GM23338 (cell line): ENCODE data around the gene PTRHD1. TPM values are rescaled to one million over a fixed set of nuclear protein-coding genes. Genes with fewer than 3 reads are reported as not detected.
A peak's percentile ranks its signal among the peaks of the same experiment; 100 is the strongest.

ENCODE experiments used
- ATAC-seq: fragments of 200-7000 bp; cut with Tn5 transposase; 3 replicates; pipeline ENCODE4 v1.9.1; 2020
- DNase-seq: peaks from one replicate; pipeline ENCODE4 v3.0.0-alpha.2; 2015; ENCODE audit warnings: low spot score
- H2AFZ ChIP-seq: fragments of 200-600 bp; sonication (generic); 2 replicates; pipeline ENCODE4 v1.8.0; 2016; ENCODE audit warnings: antibody characterized with exemption, mild to moderate bottlenecking, moderate library complexity
- H3F3A ChIP-seq: fragments of 200-600 bp; sonication (generic); replicated peaks from 2 replicates; pipeline ENCODE4 v1.8.0; 2017; ENCODE audit warnings: antibody characterized with exemption, mixed run types, low read depth
- H3K27ac ChIP-seq: fragments of 200-600 bp; sonication (generic); 2 replicates; pipeline ENCODE4 v1.6.1; 2016; ENCODE audit warnings: low read depth
- H3K27me3 ChIP-seq: fragments of 200-600 bp; sonication (generic); 2 replicates; pipeline ENCODE4 v1.8.0; 2016; ENCODE audit warnings: mild to moderate bottlenecking, mixed run types, moderate library complexity; ENCODE audit not compliant: insufficient read depth
- H3K36me3 ChIP-seq: fragments of 200-600 bp; sonication (generic); 2 replicates; pipeline ENCODE4 v1.8.0; 2016; ENCODE audit warnings: mild to moderate bottlenecking; ENCODE audit not compliant: insufficient read depth
- H3K4me1 ChIP-seq: fragments of 200-600 bp; sonication (generic); 2 replicates; pipeline ENCODE4 v1.8.0; 2016; ENCODE audit warnings: mild to moderate bottlenecking, moderate library complexity; ENCODE audit not compliant: insufficient read depth
- H3K4me2 ChIP-seq: fragments of 200-600 bp; sonication (generic); 2 replicates; pipeline ENCODE4 v1.7.1; 2017; ENCODE audit warnings: mixed run types
- H3K4me3 ChIP-seq: fragments of 200-600 bp; sonication (generic); 2 replicates; pipeline ENCODE4 v1.6.1; 2016; ENCODE audit warnings: mixed run types
- H3K79me2 ChIP-seq: fragments of 200-600 bp; sonication (generic); replicated peaks from 2 replicates; pipeline ENCODE4 v1.8.0; 2017; ENCODE audit warnings: mild to moderate bottlenecking; ENCODE audit not compliant: insufficient read depth
- H3K9me2 ChIP-seq: fragments of 200-600 bp; sonication (generic); 2 replicates; pipeline ENCODE4 v1.8.0; 2017; ENCODE audit not compliant: insufficient read depth
- H4K20me1 ChIP-seq: fragments of 200-600 bp; sonication (generic); replicated peaks from 2 replicates; pipeline ENCODE4 v1.8.0; 2017; ENCODE audit warnings: mild to moderate bottlenecking; ENCODE audit not compliant: insufficient read depth
- H3K27ac Mint-ChIP-seq: 2 replicates; pipeline ENCODE4 v1.8.0; 2020; ENCODE audit warnings: inconsistent platforms, mild to moderate bottlenecking, moderate library complexity, mixed read lengths
- H3K27me3 Mint-ChIP-seq: 3 replicates; pipeline ENCODE4 v1.8.0; 2022; ENCODE audit warnings: low read depth, mild to moderate bottlenecking, moderate library complexity, mixed read lengths, inconsistent platforms; ENCODE audit not compliant: insufficient read depth, poor library complexity
- H3K36me3 Mint-ChIP-seq: 3 replicates; pipeline ENCODE4 v1.8.0; 2021; ENCODE audit warnings: low read depth, mild to moderate bottlenecking, inconsistent platforms, moderate library complexity, mixed read lengths
- H3K4me1 Mint-ChIP-seq: 3 replicates; pipeline ENCODE4 v1.8.0; 2020; ENCODE audit warnings: mild to moderate bottlenecking, inconsistent platforms, mixed read lengths
- H3K4me3 Mint-ChIP-seq: 3 replicates; pipeline ENCODE4 v1.8.0; 2021; ENCODE audit warnings: moderate library complexity, mild to moderate bottlenecking, inconsistent platforms, mixed read lengths
- H3K9me3 Mint-ChIP-seq: 3 replicates; pipeline ENCODE4 v1.8.0; 2020; ENCODE audit warnings: moderate library complexity, mild to moderate bottlenecking, inconsistent platforms, mixed read lengths
- CREB1 ChIP-seq: fragments of 250-450 bp; sonication (Bioruptor Pico); IDR thresholded peaks from 2 replicates; pipeline ENCODE4 v1.5.0; 2020; ENCODE audit warnings: low read depth, mild to moderate bottlenecking, moderate library complexity
- EZH2 ChIP-seq: fragments of 200-600 bp; sonication (generic); IDR thresholded peaks from one replicate; pipeline ENCODE4 v1.8.0; 2017; ENCODE audit warnings: antibody characterized with exemption, mild to moderate bottlenecking, low read depth; ENCODE audit not compliant: unreplicated experiment
- EZH2phosphoT487 ChIP-seq: fragments of 200-600 bp; sonication (generic); IDR thresholded peaks from one replicate; pipeline ENCODE4 v1.8.1; 2018; ENCODE audit warnings: antibody characterized with exemption; ENCODE audit not compliant: unreplicated experiment
- JUNB ChIP-seq: IDR thresholded peaks from one replicate; pipeline ENCODE4 v1.6.1; 2016; ENCODE audit warnings: antibody characterized with exemption; ENCODE audit not compliant: unreplicated experiment
- NANOG ChIP-seq: IDR thresholded peaks from 2 replicates; pipeline ENCODE4 v1.6.1; 2016; ENCODE audit warnings: antibody characterized with exemption, borderline replicate concordance
- POLR2AphosphoS5 ChIP-seq: IDR thresholded peaks from 2 replicates; pipeline ENCODE4 v1.6.1; 2016; ENCODE audit warnings: antibody characterized with exemption, low read depth
- STAT1 ChIP-seq: IDR thresholded peaks from one replicate; pipeline ENCODE4 v1.6.1; 2016; ENCODE audit warnings: antibody characterized with exemption; ENCODE audit not compliant: unreplicated experiment
- ZNF114 ChIP-seq: fragments of 250-450 bp; sonication (Bioruptor Pico); IDR thresholded peaks from 2 replicates; pipeline ENCODE4 v1.5.0; 2020; ENCODE audit warnings: mild to moderate bottlenecking, moderate library complexity
- ZNF331 ChIP-seq: fragments of 250-450 bp; sonication (Bioruptor Pico); IDR thresholded peaks from 2 replicates; pipeline ENCODE4 v1.5.0; 2020; ENCODE audit warnings: low read depth, mild to moderate bottlenecking, moderate library complexity
- polyA plus RNA-seq: library from polyadenylated mRNA; unstranded; fragments of >200 nt; fragmentation: Nextera tagmentation; extraction: Ambion mirVana; gene quantifications from 2 replicates; pipeline ENCODE4 v1.2.1, GENCODE V29; 2016
- total RNA-seq: library from RNA; depleted of rRNA; stranded (reverse); fragments of >200 nt; shearing (Covaris generic); gene quantifications from 2 replicates; pipeline ENCODE4 v1.2.3, GENCODE V29; 2014
- TF ChIP-seq, protein P1 (sequence below), 2 experiments: fragments of 200-600 bp in 1 of 2; sonication (generic) in 1 of 2; conservative IDR thresholded peaks; 2 replicates each; pipeline versions ENCODE4 v1.5.1 to v1.6.1; 2016 to 2017; ENCODE audit warnings: antibody characterized with exemption in 2 of 2, low read depth in 2 of 2, mild to moderate bottlenecking in 2 of 2, moderate library complexity in 1 of 2
- TF ChIP-seq, protein P2 (sequence below): IDR thresholded peaks from one replicate; pipeline ENCODE4 v1.6.1; 2018; ENCODE audit warnings: antibody characterized with exemption; ENCODE audit not compliant: unreplicated experiment
- TF ChIP-seq, protein P3 (sequence below): IDR thresholded peaks from 2 replicates; pipeline ENCODE4 v1.6.1; 2016; ENCODE audit warnings: antibody characterized with exemption
- TF ChIP-seq, protein P4 (sequence below): fragments of 250-450 bp; sonication (Bioruptor Pico); IDR thresholded peaks from 2 replicates; pipeline ENCODE4 v1.5.0; 2020; ENCODE audit warnings: mild to moderate bottlenecking, moderate library complexity

The PTRHD1 gene
- total and polyA plus RNA-seq, 2 experiments from 2014 or later, result 46.9 to 105 TPM

DNA sequence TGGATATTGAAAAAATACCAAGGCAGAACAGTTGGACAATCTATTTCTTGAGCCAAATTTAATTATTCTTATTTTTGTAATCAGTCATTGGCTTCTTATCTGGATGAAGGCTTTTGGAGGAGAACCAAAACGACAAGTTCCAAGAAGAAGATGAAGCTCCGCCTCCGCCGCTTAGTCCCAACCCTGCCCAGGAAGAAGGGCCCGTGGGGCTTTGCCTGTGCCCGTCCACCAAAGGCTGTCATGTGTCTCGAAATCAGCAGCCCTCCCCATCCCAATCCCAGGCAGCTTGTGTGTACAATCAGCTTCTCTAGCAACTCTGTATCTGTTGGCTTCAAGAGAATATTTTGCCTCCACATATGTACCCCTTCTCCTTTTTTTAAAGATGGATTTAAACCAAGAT, 24.6 kb downstream of the PTRHD1 start:
- H3K27ac ChIP-seq, result no peak overlapping the region
- no peaks in the 10 kb centered on the region for H3K79me2 ChIP-seq
- H3K36me3 ChIP-seq, result no peaks in the 10 kb centered on the region
- H3K9me2 ChIP-seq, result peaks cover 7% of the 10 kb centered on the region; the same call in 1 of the 2 replicates
- no peaks in the 10 kb centered on the region for H4K20me1 ChIP-seq
- Mint-ChIP-seq H3K27ac (no peak overlapping the region), H3K4me3 (no peak overlapping the region), H3K36me3 (peaks cover 3% of the 10 kb centered on the region; the same call in 1 of the 3 replicates), H3K27me3 (peaks cover 3% of the 10 kb centered on the region), H3K9me3 (peaks cover 2% of the 10 kb centered on the region; the same call in 1 of the 3 replicates), H3K4me1 (peaks cover 6% of the 10 kb centered on the region)
- H3K4me1 ChIP-seq, result no peaks in the 10 kb centered on the region
- H3K27me3 ChIP-seq, result no peaks in the 10 kb centered on the region
- no peak overlapping the region for H2AFZ ChIP-seq
- DNase-seq, result peak; percentile 44
- no peak overlapping the region for H3K4me2 ChIP-seq
- peak; percentile 45; the same call in 2 of the 3 replicates for ATAC-seq
- H3K4me3 ChIP-seq, result no peak overlapping the region
- H3F3A ChIP-seq, result no peaks in the 10 kb centered on the region
- TF ChIP-seq POLR2AphosphoS5, result no peak
- TF ChIP-seq ZNF114 (CRISPR knock-in tag), result no peak
- no peak for TF ChIP-seq EZH2
- TF ChIP-seq, protein P1, sequence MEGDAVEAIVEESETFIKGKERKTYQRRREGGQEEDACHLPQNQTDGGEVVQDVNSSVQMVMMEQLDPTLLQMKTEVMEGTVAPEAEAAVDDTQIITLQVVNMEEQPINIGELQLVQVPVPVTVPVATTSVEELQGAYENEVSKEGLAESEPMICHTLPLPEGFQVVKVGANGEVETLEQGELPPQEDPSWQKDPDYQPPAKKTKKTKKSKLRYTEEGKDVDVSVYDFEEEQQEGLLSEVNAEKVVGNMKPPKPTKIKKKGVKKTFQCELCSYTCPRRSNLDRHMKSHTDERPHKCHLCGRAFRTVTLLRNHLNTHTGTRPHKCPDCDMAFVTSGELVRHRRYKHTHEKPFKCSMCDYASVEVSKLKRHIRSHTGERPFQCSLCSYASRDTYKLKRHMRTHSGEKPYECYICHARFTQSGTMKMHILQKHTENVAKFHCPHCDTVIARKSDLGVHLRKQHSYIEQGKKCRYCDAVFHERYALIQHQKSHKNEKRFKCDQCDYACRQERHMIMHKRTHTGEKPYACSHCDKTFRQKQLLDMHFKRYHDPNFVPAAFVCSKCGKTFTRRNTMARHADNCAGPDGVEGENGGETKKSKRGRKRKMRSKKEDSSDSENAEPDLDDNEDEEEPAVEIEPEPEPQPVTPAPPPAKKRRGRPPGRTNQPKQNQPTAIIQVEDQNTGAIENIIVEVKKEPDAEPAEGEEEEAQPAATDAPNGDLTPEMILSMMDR (conservative IDR thresholded peaks at IDR 0.05; ENCODE audit: low read depth in 2 of 2), result no peak
- TF ChIP-seq STAT1, result no peak
- TF ChIP-seq, protein P2, sequence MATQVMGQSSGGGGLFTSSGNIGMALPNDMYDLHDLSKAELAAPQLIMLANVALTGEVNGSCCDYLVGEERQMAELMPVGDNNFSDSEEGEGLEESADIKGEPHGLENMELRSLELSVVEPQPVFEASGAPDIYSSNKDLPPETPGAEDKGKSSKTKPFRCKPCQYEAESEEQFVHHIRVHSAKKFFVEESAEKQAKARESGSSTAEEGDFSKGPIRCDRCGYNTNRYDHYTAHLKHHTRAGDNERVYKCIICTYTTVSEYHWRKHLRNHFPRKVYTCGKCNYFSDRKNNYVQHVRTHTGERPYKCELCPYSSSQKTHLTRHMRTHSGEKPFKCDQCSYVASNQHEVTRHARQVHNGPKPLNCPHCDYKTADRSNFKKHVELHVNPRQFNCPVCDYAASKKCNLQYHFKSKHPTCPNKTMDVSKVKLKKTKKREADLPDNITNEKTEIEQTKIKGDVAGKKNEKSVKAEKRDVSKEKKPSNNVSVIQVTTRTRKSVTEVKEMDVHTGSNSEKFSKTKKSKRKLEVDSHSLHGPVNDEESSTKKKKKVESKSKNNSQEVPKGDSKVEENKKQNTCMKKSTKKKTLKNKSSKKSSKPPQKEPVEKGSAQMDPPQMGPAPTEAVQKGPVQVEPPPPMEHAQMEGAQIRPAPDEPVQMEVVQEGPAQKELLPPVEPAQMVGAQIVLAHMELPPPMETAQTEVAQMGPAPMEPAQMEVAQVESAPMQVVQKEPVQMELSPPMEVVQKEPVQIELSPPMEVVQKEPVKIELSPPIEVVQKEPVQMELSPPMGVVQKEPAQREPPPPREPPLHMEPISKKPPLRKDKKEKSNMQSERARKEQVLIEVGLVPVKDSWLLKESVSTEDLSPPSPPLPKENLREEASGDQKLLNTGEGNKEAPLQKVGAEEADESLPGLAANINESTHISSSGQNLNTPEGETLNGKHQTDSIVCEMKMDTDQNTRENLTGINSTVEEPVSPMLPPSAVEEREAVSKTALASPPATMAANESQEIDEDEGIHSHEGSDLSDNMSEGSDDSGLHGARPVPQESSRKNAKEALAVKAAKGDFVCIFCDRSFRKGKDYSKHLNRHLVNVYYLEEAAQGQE, result no peak
- TF ChIP-seq NANOG, result no peak
- TF ChIP-seq EZH2phosphoT487, result no peak
- TF ChIP-seq, protein P3, sequence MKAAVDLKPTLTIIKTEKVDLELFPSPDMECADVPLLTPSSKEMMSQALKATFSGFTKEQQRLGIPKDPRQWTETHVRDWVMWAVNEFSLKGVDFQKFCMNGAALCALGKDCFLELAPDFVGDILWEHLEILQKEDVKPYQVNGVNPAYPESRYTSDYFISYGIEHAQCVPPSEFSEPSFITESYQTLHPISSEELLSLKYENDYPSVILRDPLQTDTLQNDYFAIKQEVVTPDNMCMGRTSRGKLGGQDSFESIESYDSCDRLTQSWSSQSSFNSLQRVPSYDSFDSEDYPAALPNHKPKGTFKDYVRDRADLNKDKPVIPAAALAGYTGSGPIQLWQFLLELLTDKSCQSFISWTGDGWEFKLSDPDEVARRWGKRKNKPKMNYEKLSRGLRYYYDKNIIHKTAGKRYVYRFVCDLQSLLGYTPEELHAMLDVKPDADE, result no peak
- TF ChIP-seq, protein P4, sequence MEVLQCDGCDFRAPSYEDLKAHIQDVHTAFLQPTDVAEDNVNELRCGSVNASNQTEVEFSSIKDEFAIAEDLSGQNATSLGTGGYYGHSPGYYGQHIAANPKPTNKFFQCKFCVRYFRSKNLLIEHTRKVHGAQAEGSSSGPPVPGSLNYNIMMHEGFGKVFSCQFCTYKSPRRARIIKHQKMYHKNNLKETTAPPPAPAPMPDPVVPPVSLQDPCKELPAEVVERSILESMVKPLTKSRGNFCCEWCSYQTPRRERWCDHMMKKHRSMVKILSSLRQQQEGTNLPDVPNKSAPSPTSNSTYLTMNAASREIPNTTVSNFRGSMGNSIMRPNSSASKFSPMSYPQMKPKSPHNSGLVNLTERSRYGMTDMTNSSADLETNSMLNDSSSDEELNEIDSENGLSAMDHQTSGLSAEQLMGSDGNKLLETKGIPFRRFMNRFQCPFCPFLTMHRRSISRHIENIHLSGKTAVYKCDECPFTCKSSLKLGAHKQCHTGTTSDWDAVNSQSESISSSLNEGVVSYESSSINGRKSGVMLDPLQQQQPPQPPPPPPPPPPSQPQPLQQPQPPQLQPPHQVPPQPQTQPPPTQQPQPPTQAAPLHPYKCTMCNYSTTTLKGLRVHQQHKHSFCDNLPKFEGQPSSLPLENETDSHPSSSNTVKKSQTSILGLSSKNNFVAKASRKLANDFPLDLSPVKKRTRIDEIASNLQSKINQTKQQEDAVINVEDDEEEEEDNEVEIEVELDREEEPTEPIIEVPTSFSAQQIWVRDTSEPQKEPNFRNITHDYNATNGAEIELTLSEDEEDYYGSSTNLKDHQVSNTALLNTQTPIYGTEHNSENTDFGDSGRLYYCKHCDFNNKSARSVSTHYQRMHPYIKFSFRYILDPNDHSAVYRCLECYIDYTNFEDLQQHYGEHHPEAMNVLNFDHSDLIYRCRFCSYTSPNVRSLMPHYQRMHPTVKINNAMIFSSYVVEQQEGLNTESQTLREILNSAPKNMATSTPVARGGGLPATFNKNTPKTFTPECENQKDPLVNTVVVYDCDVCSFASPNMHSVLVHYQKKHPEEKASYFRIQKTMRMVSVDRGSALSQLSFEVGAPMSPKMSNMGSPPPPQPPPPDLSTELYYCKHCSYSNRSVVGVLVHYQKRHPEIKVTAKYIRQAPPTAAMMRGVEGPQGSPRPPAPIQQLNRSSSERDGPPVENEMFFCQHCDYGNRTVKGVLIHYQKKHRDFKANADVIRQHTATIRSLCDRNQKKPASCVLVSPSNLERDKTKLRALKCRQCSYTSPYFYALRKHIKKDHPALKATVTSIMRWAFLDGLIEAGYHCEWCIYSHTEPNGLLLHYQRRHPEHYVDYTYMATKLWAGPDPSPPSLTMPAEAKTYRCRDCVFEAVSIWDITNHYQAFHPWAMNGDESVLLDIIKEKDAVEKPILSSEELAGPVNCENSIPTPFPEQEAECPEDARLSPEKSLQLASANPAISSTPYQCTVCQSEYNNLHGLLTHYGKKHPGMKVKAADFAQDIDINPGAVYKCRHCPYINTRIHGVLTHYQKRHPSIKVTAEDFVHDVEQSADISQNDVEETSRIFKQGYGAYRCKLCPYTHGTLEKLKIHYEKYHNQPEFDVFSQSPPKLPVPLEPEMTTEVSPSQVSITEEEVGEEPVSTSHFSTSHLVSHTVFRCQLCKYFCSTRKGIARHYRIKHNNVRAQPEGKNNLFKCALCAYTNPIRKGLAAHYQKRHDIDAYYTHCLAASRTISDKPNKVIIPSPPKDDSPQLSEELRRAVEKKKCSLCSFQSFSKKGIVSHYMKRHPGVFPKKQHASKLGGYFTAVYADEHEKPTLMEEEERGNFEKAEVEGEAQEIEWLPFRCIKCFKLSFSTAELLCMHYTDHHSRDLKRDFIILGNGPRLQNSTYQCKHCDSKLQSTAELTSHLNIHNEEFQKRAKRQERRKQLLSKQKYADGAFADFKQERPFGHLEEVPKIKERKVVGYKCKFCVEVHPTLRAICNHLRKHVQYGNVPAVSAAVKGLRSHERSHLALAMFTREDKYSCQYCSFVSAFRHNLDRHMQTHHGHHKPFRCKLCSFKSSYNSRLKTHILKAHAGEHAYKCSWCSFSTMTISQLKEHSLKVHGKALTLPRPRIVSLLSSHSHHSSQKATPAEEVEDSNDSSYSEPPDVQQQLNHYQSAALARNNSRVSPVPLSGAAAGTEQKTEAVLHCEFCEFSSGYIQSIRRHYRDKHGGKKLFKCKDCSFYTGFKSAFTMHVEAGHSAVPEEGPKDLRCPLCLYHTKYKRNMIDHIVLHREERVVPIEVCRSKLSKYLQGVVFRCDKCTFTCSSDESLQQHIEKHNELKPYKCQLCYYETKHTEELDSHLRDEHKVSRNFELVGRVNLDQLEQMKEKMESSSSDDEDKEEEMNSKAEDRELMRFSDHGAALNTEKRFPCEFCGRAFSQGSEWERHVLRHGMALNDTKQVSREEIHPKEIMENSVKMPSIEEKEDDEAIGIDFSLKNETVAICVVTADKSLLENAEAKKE (CRISPR knock-in tag), result no peak
- no peak for TF ChIP-seq ZNF331 (CRISPR knock-in tag)
- no peak for TF ChIP-seq JUNB
- no peak for TF ChIP-seq CREB1 (CRISPR knock-in tag)
